ENCODE data around the gene PRKCB.

Gene PRKCB

GRCh38 chr16:24125214-24125613, 289.4 kb downstream of the PRKCB start:
- TF ChIP-seq ZNF274 (IDR thresholded peaks at IDR 0.05; ENCODE audit: low read depth, low read length) = no peak
- no peak overlapping the region for H3K4me3 ChIP-seq (ENCODE audit: low read length)

DNA sequence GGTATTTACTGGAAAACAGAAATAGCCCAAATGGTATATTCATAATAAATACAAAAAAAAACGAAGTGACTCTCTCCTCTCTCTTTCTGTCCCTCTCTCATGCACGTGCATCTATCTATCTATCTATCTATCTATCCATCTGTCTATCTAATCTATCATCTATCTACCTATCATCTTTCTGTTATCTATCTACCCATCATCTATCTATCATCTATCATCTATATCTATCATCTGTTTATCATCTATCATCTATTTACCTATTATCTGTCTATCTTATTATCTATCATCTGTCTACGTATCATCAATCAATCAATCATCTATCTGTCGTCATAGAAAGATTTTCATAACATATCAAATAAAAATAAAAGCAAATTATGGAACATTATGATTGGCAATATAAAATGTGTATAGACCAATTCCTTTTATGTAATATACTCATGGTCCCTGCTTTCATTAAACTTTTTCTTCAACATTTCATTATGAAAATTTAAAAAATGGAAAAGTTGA, 293.7 kb downstream of the PRKCB start:
- TF ChIP-seq ZNF274 (IDR thresholded peaks at IDR 0.05; ENCODE audit: low read depth, low read length) = no peak
- no peak overlapping the region for H3K4me3 ChIP-seq (ENCODE audit: low read length)

DNA sequence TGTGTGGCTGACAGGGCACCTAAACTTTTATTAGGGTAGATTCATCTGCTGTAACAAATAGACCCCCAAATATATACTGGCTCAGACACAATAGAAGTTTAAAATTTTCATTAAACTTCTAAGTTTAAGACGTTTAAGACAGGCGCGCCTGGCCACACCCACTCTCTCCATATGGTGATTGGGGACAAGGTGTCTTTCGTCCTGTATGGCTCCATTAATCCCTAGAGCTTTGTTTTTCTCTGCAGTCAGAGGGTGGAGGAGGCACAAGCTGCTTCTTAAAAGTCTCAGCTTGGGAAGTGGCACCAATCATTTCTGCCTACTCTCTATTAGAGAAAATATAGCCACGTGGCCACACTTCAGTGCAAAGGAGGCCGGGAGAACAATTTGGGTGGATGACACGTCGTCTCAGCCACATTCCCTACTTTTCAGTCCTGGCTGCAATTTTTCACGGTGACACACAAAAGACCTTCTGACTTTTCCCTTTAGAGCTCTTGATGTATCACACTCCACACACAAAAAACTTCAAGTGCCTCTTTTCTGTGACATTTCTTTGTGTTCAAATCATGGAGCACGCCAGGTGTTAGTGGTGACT, 294.8 kb downstream of the PRKCB start:
- no peak overlapping the region for H3K4me3 ChIP-seq (ENCODE audit: low read length)
- no peak for TF ChIP-seq ZNF274 (IDR thresholded peaks at IDR 0.05; ENCODE audit: low read depth, low read length)

DNA sequence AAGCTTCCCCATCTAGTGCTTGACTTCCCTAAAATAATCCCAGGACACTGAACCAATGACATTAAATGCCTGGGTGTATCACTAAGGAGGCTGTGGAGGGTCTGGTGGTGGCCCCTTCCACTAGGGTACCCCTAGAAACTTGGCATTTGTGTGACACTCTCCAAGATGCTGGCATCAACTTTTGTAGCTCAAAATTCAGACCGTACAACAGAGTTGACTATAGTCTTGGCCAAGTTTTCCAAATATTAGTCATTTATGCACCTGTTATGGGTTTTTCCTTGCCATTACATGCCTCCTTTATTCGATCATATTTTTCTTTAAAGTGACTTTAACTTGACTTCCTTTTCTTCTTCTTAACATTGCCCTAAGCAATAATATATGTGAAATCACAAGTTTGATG, 295.5 kb downstream of the PRKCB start:
- H3K4me3 ChIP-seq (ENCODE audit: low read length) = no peak overlapping the region
- no peak for TF ChIP-seq ZNF274 (IDR thresholded peaks at IDR 0.05; ENCODE audit: low read depth, low read length)

DNA sequence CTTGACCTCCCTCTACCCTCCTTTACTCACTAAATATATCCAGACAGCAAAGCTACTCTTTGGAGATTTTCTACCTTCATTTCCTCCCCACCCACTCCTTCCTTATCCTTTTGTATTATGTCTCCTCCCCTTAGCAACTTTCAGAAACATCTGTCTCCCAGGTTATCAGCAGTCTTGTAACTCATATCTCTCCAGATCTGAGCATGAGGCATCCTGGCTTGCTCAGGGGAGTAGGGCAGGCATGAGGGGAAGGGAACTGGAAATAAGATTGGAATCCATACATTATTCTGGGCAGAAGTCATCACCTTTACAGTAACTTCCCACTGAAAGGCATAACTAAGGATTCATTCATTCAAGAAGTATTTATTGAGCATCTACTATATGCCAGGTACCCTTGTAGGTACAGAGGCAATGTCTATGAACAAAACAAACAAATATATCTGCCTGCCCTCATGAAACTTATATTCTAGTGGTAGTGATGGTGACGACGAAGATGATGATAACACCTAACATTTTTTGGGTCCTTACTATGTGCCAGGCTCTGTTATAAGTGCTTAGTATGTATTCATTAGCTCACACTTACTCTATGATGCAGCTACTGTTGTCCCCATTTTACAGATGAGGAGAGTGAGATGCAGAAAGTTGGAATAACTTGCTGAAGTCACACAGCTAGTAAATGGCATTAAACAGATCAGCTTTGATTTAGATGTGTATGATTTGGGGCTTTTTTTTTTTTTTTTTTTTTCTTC, 296.4 kb downstream of the PRKCB start:
- no peak for TF ChIP-seq ZNF274 (IDR thresholded peaks at IDR 0.05; ENCODE audit: low read depth, low read length)
- no peak overlapping the region for H3K4me3 ChIP-seq (ENCODE audit: low read length)

- no peak overlapping the region for H3K4me3 ChIP-seq (ENCODE audit: low read length)
- no peak for TF ChIP-seq ZNF274 (IDR thresholded peaks at IDR 0.05; ENCODE audit: low read depth, low read length)
Measured at GRCh38 chr16:24132797-24133155, 297.0 kb downstream of the PRKCB start.

- no peak for TF ChIP-seq ZNF274 (IDR thresholded peaks at IDR 0.05; ENCODE audit: low read depth, low read length)
- H3K4me3 ChIP-seq (ENCODE audit: low read length) = no peak overlapping the region
Measured at GRCh38 chr16:24135624-24136565, 300.1 kb downstream of the PRKCB start.

DNA sequence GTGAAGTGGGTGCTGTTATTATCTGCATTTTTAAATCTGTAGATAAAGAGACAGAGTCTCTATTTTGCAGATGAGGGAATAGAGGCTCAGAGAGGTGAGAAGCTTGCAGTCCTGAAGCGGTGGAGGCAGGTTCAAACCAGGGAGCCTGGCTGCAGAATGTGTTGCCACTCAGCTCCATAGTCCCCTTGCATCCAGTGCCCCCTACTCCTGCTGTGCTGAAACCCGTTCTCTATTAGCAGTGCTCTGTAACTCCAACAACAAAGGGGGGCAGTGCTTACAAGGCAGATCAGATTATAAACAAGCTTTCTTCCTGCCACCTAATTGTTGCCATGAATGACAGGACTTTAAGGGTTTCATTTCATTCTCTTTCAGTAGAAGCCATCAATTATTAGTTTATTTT, 302.2 kb downstream of the PRKCB start:
- no peak overlapping the region for H3K4me3 ChIP-seq (ENCODE audit: low read length)
- TF ChIP-seq ZNF274 (IDR thresholded peaks at IDR 0.05; ENCODE audit: low read depth, low read length) = no peak

- no peak for TF ChIP-seq ZNF274 (IDR thresholded peaks at IDR 0.05; ENCODE audit: low read depth, low read length)
- no peak overlapping the region for H3K4me3 ChIP-seq (ENCODE audit: low read length)
Measured at GRCh38 chr16:24138575-24138974, 302.8 kb downstream of the PRKCB start.

- no peak for TF ChIP-seq ZNF274 (IDR thresholded peaks at IDR 0.05; ENCODE audit: low read depth, low read length)
- H3K4me3 ChIP-seq (ENCODE audit: low read length) = no peak overlapping the region
Measured at GRCh38 chr16:24139282-24139681, 303.5 kb downstream of the PRKCB start.

DNA sequence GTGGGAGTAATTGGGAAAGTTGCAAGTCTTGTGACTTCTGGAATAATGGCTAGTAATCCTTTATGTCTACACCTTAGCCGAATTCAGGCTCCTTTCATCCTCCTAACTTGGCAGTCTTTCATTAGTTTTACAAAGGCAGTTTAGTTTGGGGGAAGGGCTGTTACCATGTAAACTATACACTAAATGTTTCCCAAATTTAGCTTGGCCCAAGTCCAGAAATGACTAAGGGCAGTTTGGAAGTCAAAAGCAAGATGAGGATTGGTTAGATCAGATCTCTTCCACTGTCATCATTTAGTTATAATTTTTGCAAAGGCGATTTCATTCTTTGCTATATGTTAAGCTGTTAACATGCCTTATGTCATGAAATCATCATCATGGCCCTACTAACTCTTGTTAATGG, 304.9 kb downstream of the PRKCB start:
- H3K4me3 ChIP-seq (ENCODE audit: low read length) = no peak overlapping the region
- TF ChIP-seq ZNF274 (IDR thresholded peaks at IDR 0.05; ENCODE audit: low read depth, low read length) = no peak

GRCh38 chr16:24141466-24141865, 305.7 kb downstream of the PRKCB start:
- no peak overlapping the region for H3K4me3 ChIP-seq (ENCODE audit: low read length)
- TF ChIP-seq ZNF274 (IDR thresholded peaks at IDR 0.05; ENCODE audit: low read depth, low read length) = no peak

GRCh38 chr16:24141917-24142316, 306.1 kb downstream of the PRKCB start:
- H3K4me3 ChIP-seq (ENCODE audit: low read length) = no peak overlapping the region
- TF ChIP-seq ZNF274 (IDR thresholded peaks at IDR 0.05; ENCODE audit: low read depth, low read length) = no peak

DNA sequence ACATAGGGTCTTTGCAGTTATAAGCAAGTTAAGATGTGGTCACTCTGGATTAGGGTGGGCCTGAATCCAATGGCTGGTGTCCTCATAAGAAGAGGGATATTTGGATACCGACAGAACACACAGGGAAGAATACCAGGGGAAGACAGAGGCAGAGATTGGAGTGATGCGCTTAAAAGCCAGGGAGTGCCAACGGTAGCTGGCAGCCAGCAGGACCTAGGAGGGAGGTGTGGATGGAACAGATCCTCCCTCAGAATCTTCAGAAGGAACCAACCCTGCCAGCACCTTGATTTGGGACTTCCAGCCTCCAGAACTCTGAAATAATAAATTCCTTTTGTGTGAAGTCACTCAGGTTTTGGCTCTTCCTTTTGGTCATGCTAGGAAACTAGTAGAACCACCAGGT, 310.1 kb downstream of the PRKCB start:
- no peak overlapping the region for H3K4me3 ChIP-seq (ENCODE audit: low read length)
- TF ChIP-seq ZNF274 (IDR thresholded peaks at IDR 0.05; ENCODE audit: low read depth, low read length) = no peak

All from GM08714 (cell line).